ENCODE measurements around the gene CAMSAP1. TPM values are rescaled to one million over a fixed set of nuclear protein-coding genes. Genes with fewer than 3 reads are reported as not detected.
A peak's percentile ranks its signal among the peaks of the same experiment; 100 is the strongest.

CAMSAP1 gene, protein sequence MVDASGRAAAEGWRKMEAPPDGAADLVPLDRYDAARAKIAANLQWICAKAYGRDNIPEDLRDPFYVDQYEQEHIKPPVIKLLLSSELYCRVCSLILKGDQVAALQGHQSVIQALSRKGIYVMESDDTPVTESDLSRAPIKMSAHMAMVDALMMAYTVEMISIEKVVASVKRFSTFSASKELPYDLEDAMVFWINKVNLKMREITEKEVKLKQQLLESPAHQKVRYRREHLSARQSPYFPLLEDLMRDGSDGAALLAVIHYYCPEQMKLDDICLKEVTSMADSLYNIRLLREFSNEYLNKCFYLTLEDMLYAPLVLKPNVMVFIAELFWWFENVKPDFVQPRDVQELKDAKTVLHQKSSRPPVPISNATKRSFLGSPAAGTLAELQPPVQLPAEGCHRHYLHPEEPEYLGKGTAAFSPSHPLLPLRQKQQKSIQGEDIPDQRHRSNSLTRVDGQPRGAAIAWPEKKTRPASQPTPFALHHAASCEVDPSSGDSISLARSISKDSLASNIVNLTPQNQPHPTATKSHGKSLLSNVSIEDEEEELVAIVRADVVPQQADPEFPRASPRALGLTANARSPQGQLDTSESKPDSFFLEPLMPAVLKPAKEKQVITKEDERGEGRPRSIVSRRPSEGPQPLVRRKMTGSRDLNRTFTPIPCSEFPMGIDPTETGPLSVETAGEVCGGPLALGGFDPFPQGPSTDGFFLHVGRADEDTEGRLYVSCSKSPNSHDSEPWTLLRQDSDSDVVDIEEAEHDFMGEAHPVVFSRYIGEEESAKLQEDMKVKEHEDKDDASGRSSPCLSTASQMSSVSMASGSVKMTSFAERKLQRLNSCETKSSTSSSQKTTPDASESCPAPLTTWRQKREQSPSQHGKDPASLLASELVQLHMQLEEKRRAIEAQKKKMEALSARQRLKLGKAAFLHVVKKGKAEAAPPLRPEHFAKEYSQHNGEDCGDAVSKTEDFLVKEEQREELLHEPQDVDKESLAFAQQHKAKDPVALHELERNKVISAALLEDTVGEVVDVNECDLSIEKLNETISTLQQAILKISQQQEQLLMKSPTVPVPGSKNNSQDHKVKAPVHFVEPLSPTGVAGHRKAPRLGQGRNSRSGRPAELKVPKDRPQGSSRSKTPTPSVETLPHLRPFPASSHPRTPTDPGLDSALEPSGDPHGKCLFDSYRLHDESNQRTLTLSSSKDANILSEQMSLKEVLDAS (N-terminal part only)
- 12.4 and 13.8 TPM in 2 replicates for total RNA-seq (2014; rRNA removed; shearing (Covaris generic))
- polyA plus RNA-seq (2016; fragmentation: Nextera tagmentation; extraction: Ambion mirVana) = 2.8 and 3.0 TPM in 2 replicates

DNA sequence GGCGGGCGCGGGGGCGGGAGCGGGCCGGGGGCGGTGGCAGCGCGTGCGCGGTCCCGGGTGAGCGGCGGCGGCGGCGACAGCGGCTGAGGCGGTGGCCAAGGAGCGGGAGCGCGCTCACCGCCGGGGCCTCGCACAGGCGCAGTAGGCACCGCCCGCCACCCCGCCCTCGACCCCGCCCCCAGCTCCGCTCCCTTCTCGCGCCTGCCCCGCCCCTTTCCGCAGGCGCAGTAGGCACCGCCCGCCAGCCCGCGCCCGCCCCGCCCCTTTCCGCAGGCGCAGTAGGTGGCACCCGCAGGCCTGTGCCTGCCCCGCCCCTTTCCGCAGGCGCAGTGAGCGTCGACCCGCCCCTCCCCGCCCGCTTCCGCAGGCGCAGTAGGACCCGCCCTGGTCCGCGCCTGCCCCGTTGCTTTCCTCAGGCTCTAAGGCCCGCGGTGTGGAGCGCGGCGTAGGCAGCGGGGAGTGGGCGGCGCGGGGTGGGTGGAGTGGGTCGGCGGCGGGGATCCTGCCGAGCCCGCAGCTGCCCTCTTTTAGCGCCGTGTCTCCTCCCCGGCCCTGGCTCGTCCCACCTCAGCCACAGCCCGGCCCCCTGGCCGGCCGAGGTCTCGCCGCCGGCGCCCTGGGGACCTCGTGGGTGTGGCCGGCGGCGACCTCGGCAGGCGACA lies at the start of gene CAMSAP1:
Gene CAMSAP1 (minus strand): TSS at position 116 of the 662 bp plus-strand sequence. CDS start 387 bp downstream, outside the sequence.
- WGBS, 2 experiments (ENCODE audit: low coverage in 1 of 2, low lambda C conversion rate in 2 of 2, missing lambda C conversion rate in 2 of 2) = 1 to 4% methylated on average over 5 to 66 of the region's 91 CpGs
- H3K27ac ChIP-seq = peak within 1 kb of the TSS; percentile 15
- H3K9me2 ChIP-seq (ENCODE audit: insufficient read depth) = no peaks in the 10 kb centered on the region
- DNase-seq = peak; percentile 96
- H2AFZ ChIP-seq = peak within 1 kb of the TSS; percentile 77
- peaks cover 27% of the 10 kb centered on the region for H3K4me1 ChIP-seq (ENCODE audit: insufficient read depth)
- no peak for TF ChIP-seq EZH2phosphoT487 (IDR thresholded peaks at IDR 0.05; ENCODE audit: insufficient read depth, low read depth)
- no peak for TF ChIP-seq EZH2 (IDR thresholded peaks at IDR 0.05; ENCODE audit: insufficient read depth, poor library complexity, severe bottlenecking)
- H3F3A ChIP-seq (ENCODE audit: insufficient read depth) = peaks cover 15% of the 10 kb centered on the region
- H3K36me3 ChIP-seq (ENCODE audit: low read depth) = peaks cover 7% of the 10 kb centered on the region
- peaks cover 77% of the 10 kb centered on the region for H3K79me2 ChIP-seq (ENCODE audit: insufficient read depth)
- in situ Hi-C loops (cut with MboI) = no loop called here
- H3K4me2 ChIP-seq (ENCODE audit: unreplicated experiment) = peak within 1 kb of the TSS; percentile 72
- peak within 1 kb of the TSS; percentile 75 for H3K4me3 ChIP-seq
- peak within 1 kb of the TSS; percentile 65 for H3K9ac ChIP-seq
- H3K27me3 ChIP-seq (replicated peaks; ENCODE audit: insufficient read depth) = no peaks in the 10 kb centered on the region
- H3K9me3 ChIP-seq (ENCODE audit: low read depth) = no peaks in the 10 kb centered on the region
- H4K20me1 ChIP-seq (ENCODE audit: insufficient read depth) = peaks cover 11% of the 10 kb centered on the region; the same call in 1 of the 2 replicates

DNA sequence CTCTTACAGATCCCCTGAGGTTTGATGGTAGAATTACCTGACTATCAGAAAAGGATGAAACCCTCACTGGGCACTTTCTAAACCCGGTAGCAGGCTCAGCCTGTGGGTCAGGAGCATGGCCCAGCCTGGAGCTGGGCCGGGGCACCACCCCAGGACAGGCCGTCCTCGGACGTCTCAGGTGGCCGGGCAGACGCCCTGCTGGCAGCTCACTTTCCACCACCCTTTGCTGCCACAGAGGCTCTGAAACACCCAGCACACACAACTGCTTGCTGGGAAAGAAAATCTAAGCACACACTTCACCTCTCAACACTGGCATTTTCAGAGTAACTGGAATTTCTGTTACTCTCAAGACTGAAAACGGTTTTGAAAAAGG lies 49.4 kb upstream of the CAMSAP1 start:
- TF ChIP-seq EZH2phosphoT487 (IDR thresholded peaks at IDR 0.05; ENCODE audit: insufficient read depth, low read depth) (no peak), EZH2 (IDR thresholded peaks at IDR 0.05; ENCODE audit: insufficient read depth, poor library complexity, severe bottlenecking) (no peak)
- Histone ChIP-seq H4K20me1 (ENCODE audit: insufficient read depth) (no peaks in the 10 kb centered on the region), H3F3A (ENCODE audit: insufficient read depth) (0 out of 2 replicates have a peak, but pooled peaks cover 4% of the 10 kb centered on the region), H3K36me3 (ENCODE audit: low read depth) (no peaks in the 10 kb centered on the region; the same call in 1 of the 2 replicates), H2AFZ (no peak overlapping the region), H3K27ac (no peak overlapping the region), H3K9me3 (ENCODE audit: low read depth) (no peaks in the 10 kb centered on the region), H3K9me2 (ENCODE audit: insufficient read depth) (no peaks in the 10 kb centered on the region), H3K9ac (no peak overlapping the region), H3K4me3 (no peak overlapping the region), H3K79me2 (ENCODE audit: insufficient read depth) (peaks cover 64% of the 10 kb centered on the region), H3K27me3 (replicated peaks; ENCODE audit: insufficient read depth) (no peaks in the 10 kb centered on the region), H3K4me2 (ENCODE audit: unreplicated experiment) (no peak overlapping the region), H3K4me1 (ENCODE audit: insufficient read depth) (peaks cover 12% of the 10 kb centered on the region; the same call in 1 of the 2 replicates)
- DNase-seq = no peak
- WGBS, 2 experiments (ENCODE audit: low coverage in 1 of 2, low lambda C conversion rate in 2 of 2, missing lambda C conversion rate in 2 of 2) = 83 to 93% methylated on average over 8 of the region's 8 CpGs
- in situ Hi-C loops (cut with MboI) = no loop called here

DNA sequence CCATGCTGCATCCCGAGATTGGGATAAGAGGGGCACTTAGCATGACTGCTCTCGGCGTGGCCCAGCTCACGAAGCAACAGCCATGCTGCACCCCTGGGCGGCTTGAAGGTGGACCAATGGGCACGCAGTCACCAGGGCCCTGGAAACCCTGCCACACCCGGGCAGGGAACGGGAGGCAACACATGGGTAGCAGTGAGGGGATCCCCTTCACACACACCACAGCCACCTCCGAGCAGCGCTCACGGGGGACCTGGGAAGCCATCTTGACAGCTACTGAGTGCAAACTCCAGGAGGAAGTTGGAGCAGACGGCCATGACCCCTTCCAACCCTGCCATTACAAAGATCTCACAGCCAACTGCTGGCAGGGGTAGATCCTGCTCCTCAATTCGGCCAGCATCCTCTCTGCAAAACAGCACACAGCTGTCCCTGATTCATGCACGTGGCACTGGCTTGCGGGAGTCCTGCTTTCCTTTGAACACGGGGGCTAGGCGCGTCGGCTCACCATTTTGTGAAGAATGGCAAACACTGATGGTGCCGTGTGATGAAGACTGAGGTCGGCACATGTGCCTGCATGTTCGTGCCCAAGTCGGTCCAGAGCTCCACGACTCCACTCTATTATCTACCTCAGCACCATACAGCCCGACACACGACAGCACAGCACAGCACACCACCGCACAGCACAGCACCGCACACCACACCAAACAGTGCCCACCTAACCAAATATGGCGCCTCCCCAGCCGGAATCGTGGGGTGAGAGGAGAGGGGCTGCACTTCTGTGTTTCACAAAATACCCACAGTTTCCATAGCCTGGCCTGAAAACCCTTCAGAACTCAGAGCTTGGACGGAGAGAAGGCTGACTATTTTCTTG lies 48.8 kb upstream of the CAMSAP1 start:
- H4K20me1 ChIP-seq (ENCODE audit: insufficient read depth) = no peaks in the 10 kb centered on the region
- no peak overlapping the region for H3K27ac ChIP-seq

More for the DNA sequence above, 48.8 kb upstream of the CAMSAP1 start:
- Histone ChIP-seq H3K79me2 (ENCODE audit: insufficient read depth) (peaks cover 64% of the 10 kb centered on the region), H3K9me3 (ENCODE audit: low read depth) (no peaks in the 10 kb centered on the region), H3K36me3 (ENCODE audit: low read depth) (no peaks in the 10 kb centered on the region; the same call in 1 of the 2 replicates), H3K4me3 (no peak overlapping the region), H3K4me1 (ENCODE audit: insufficient read depth) (peaks cover 9% of the 10 kb centered on the region; the same call in 1 of the 2 replicates), H3K9ac (no peak overlapping the region), H3K27me3 (replicated peaks; ENCODE audit: insufficient read depth) (no peaks in the 10 kb centered on the region), H3K4me2 (ENCODE audit: unreplicated experiment) (no peak overlapping the region), H3F3A (ENCODE audit: insufficient read depth) (0 out of 2 replicates have a peak, but pooled peaks cover 4% of the 10 kb centered on the region), H2AFZ (no peak overlapping the region), H3K9me2 (ENCODE audit: insufficient read depth) (no peaks in the 10 kb centered on the region)
- DNase-seq = no peak
- in situ Hi-C loops (cut with MboI) = no loop called here
- TF ChIP-seq EZH2 (IDR thresholded peaks at IDR 0.05; ENCODE audit: insufficient read depth, poor library complexity, severe bottlenecking) (no peak), EZH2phosphoT487 (IDR thresholded peaks at IDR 0.05; ENCODE audit: insufficient read depth, low read depth) (no peak)
- WGBS, 2 experiments (ENCODE audit: low coverage in 1 of 2, low lambda C conversion rate in 2 of 2, missing lambda C conversion rate in 2 of 2) = 81 to 82% methylated on average over 30 to 31 of the region's 32 CpGs

All from GM23248 (cell line).